Caco-2 (cell line): ENCODE results near the gene DGKB. TPM values are rescaled to one million over a fixed set of nuclear protein-coding genes. Genes with fewer than 3 reads are reported as not detected.

Experiments used
- BruUV-seq: library from RNA; stranded (reverse); fragments of 400-500 nt; replicated peaks from 2 replicates; lab custom pipeline; 2021; lab: Mats Ljungman, UMichigan
- CTCF ChIA-PET: fragments of 300-600 bp; sonication (Branson Sonifier 250); formaldehyde crosslinking; loops from one replicate; lab custom pipeline; 2022; ENCODE audit warnings: antibody characterized with exemption; lab: Charles Lee
- POLR2A ChIA-PET: fragments of 300-600 bp; sonication (Branson Sonifier 250); formaldehyde crosslinking; loops from one replicate; lab custom pipeline; 2022; ENCODE audit warnings: antibody characterized with exemption; lab: Charles Lee
- DNase-seq, 2 experiments: peaks; one replicate each; pipeline versions ENCODE4 v3.0.0 to v3.0.0-alpha.2; 2020 to 2022
- H3K27me3 ChIP-seq: replicated peaks from 2 replicates; pipeline ENCODE4 v1.6.0; 2011; ENCODE audit warnings: low read length; ENCODE audit not compliant: control insufficient read depth, insufficient read depth
- H3K36me3 ChIP-seq: 2 replicates; pipeline ENCODE4 v1.5.1; 2011; ENCODE audit warnings: low read length; ENCODE audit not compliant: control insufficient read depth, insufficient read depth
- H3K4me1 ChIP-seq: fragments of 250-450 bp; sonication (Bioruptor Pico); 2 replicates; pipeline ENCODE4 v1.5.1; 2020; ENCODE audit warnings: mild to moderate bottlenecking
- H3K4me3 ChIP-seq: 2 replicates; pipeline ENCODE4 v1.5.1; 2011; ENCODE audit warnings: low read depth, mild to moderate bottlenecking, control low read depth, low read length
- H3K9me3 ChIP-seq: fragments of 250-450 bp; sonication (Bioruptor Pico); 2 replicates; pipeline ENCODE4 v1.5.1; 2020; ENCODE audit warnings: mild to moderate bottlenecking, moderate library complexity
- H3K27ac Mint-ChIP-seq: one replicate; pipeline ENCODE4 v1.8.0; 2022; ENCODE audit warnings: mixed read lengths; ENCODE audit not compliant: unreplicated experiment
- H3K27me3 Mint-ChIP-seq: one replicate; pipeline ENCODE4 v1.8.0; 2022; ENCODE audit warnings: mixed read lengths; ENCODE audit not compliant: insufficient read depth, unreplicated experiment
- H3K36me3 Mint-ChIP-seq: one replicate; pipeline ENCODE4 v1.8.0; 2022; ENCODE audit warnings: mild to moderate bottlenecking, mixed read lengths; ENCODE audit not compliant: insufficient read depth, unreplicated experiment
- H3K4me1 Mint-ChIP-seq: one replicate; pipeline ENCODE4 v1.8.0; 2022; ENCODE audit warnings: low read depth, mixed read lengths; ENCODE audit not compliant: unreplicated experiment
- H3K4me3 Mint-ChIP-seq: one replicate; pipeline ENCODE4 v1.8.0; 2022; ENCODE audit warnings: mild to moderate bottlenecking, moderate library complexity, mixed read lengths; ENCODE audit not compliant: unreplicated experiment
- H3K9me3 Mint-ChIP-seq: one replicate; pipeline ENCODE4 v1.8.0; 2022; ENCODE audit warnings: mixed read lengths; ENCODE audit not compliant: unreplicated experiment
- CTCF ChIP-seq, 2 experiments: fragments of 200-600 bp in 1 of 2; IDR thresholded peaks; 1 replicate in 1 of 2; 2 replicates in 1 of 2; pipeline versions ENCODE4 v1.5.1 to v1.8.0; 2011 to 2022; ENCODE audit warnings: antibody characterized with exemption in 1 of 2, control low read depth in 1 of 2, inconsistent platforms in 1 of 2, low read depth in 1 of 2, low read length in 1 of 2, mild to moderate bottlenecking in 1 of 2, moderate library complexity in 1 of 2; ENCODE audit not compliant: insufficient read depth in 1 of 2, severe bottlenecking in 1 of 2, unreplicated experiment in 1 of 2
- intact Hi-C: fragments of 100-400 bp; cut with micrococcal nuclease; formaldehyde crosslinking; loops from one replicate; pipeline ENCODE4 v1.10.0; 2022; ENCODE audit not compliant: unreplicated experiment
- total RNA-seq: library from RNA; stranded (reverse); gene quantifications from 2 replicates; pipeline ENCODE4 v1.2.3, GENCODE V29; 2022

DGKB gene
- total RNA-seq, 1 experiment from 2014 or later: 0.39 TPM

GRCh38 chr7:14786314-14786895 lies 116.1 kb downstream of the DGKB start:
- H3K9me3 Mint-ChIP-seq: no peaks in the 10 kb centered on the region
- no peak overlapping the region for H3K4me3 Mint-ChIP-seq
- no peaks in the 10 kb centered on the region for H3K36me3 Mint-ChIP-seq
- TF ChIP-seq CTCF (IDR thresholded peaks at IDR 0.05; ENCODE audit: insufficient read depth in 1 of 2, low read depth in 1 of 2, low read length in 1 of 2, severe bottlenecking in 1 of 2, unreplicated experiment in 1 of 2): no peak
- Histone ChIP-seq H3K4me1 (no peaks in the 10 kb centered on the region), H3K27me3 (no peaks in the 10 kb centered on the region), H3K36me3 (no peaks in the 10 kb centered on the region), H3K4me3 (no peak overlapping the region), H3K9me3 (no peaks in the 10 kb centered on the region)
- intact Hi-C loops: no loop called here
- ChIA-PET POLR2A (no interaction called here), CTCF (no interaction called here)
- H3K4me1 Mint-ChIP-seq: no peaks in the 10 kb centered on the region
- no peaks in the 10 kb centered on the region for H3K27me3 Mint-ChIP-seq
- H3K27ac Mint-ChIP-seq: no peak overlapping the region
- BruUV-seq: no TSS peak
- DNase-seq: no peak

- Histone ChIP-seq H3K4me1 (no peaks in the 10 kb centered on the region), H3K9me3 (peaks cover 6% of the 10 kb centered on the region), H3K36me3 (no peaks in the 10 kb centered on the region), H3K4me3 (no peak overlapping the region), H3K27me3 (no peaks in the 10 kb centered on the region)
- Mint-ChIP-seq H3K36me3 (no peaks in the 10 kb centered on the region), H3K4me1 (peaks cover 2% of the 10 kb centered on the region), H3K9me3 (peaks cover 21% of the 10 kb centered on the region), H3K27me3 (no peaks in the 10 kb centered on the region), H3K4me3 (no peak overlapping the region), H3K27ac (no peak overlapping the region)
- intact Hi-C loops: no loop called here
- ChIA-PET CTCF (no interaction called here), POLR2A (no interaction called here)
- DNase-seq: no peak
- no peak for TF ChIP-seq CTCF (IDR thresholded peaks at IDR 0.05; ENCODE audit: insufficient read depth in 1 of 2, low read depth in 1 of 2, low read length in 1 of 2, severe bottlenecking in 1 of 2, unreplicated experiment in 1 of 2)
- no TSS peak for BruUV-seq
These were observed 124.7 kb downstream of the DGKB start for GRCh38 chr7:14777806-14778205.

- no peak for DNase-seq
- no peaks in the 10 kb centered on the region for H3K27me3 Mint-ChIP-seq
- CTCF ChIA-PET: no interaction called here
- Histone ChIP-seq H3K36me3 (no peaks in the 10 kb centered on the region), H3K4me1 (0 out of 2 replicates have a peak, but pooled peaks cover 2% of the 10 kb centered on the region), H3K27me3 (no peaks in the 10 kb centered on the region), H3K9me3 (peaks cover 6% of the 10 kb centered on the region), H3K4me3 (no peak overlapping the region)
- no peak overlapping the region for H3K4me3 Mint-ChIP-seq
- H3K9me3 Mint-ChIP-seq: peaks cover 21% of the 10 kb centered on the region
- peaks cover 12% of the 10 kb centered on the region for H3K4me1 Mint-ChIP-seq
- no TSS peak for BruUV-seq
- H3K27ac Mint-ChIP-seq: no peak overlapping the region
- no peaks in the 10 kb centered on the region for H3K36me3 Mint-ChIP-seq
- POLR2A ChIA-PET: no interaction called here
- intact Hi-C loops: no loop called here
- TF ChIP-seq CTCF (IDR thresholded peaks at IDR 0.05; ENCODE audit: insufficient read depth in 1 of 2, low read depth in 1 of 2, low read length in 1 of 2, severe bottlenecking in 1 of 2, unreplicated experiment in 1 of 2): no peak
These were observed 126.3 kb downstream of the DGKB start for GRCh38 chr7:14776266-14776665.
